Measurements from ENCODE around the gene ATP6AP2.

- no peak for TF ChIP-seq CTCF (conservative IDR thresholded peaks at IDR 0.05)
- no peak for TF ChIP-seq EZH2 (IDR thresholded peaks at IDR 0.05; ENCODE audit: low read depth)
These were observed at the start of gene ATP6AP2 for GRCh38 chrX:40580537-40581335.

All from PC-9 (cell line).